Measurements from ENCODE around the gene KDM1B. TPM values are rescaled to one million over a fixed set of nuclear protein-coding genes. Genes with fewer than 3 reads are reported as not detected.

Gene KDM1B
- total RNA-seq, 6 donors from 2014 or later: 13.0 to 29.0 (median 22.0) TPM

DNA sequence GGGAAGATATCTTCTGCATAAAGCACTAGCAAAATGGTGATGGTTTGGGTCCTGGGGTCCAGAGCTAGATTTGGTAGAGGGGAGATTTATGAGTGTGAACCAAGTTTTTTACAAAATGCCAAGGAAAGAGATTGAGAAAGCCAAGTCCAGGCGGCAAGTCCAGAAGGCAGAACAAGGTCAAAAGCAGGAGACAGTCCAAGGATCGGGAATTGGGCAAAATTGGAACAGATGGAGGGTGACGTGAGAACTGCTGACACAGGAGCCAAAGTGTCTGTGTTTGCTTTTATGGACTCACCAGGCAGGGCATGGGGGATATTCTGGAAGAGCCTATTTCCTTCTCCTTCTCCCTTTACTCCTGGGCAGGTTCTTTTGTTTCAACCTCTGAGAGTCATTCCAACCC lies 36.9 kb upstream of the KDM1B start:
- H3K4me3 ChIP-seq: no peak overlapping the region
- peaks cover 7 to 15% (median 13%) of the 10 kb centered on the region in 4 donors for H3K4me1 ChIP-seq
- H3K27me3 ChIP-seq: no peaks in the 10 kb centered on the region
- no peak for TF ChIP-seq POLR2A (IDR thresholded peaks at IDR 0.05)
- no peak for TF ChIP-seq EP300 (IDR thresholded peaks at IDR 0.05)
- TF ChIP-seq, protein P1, sequence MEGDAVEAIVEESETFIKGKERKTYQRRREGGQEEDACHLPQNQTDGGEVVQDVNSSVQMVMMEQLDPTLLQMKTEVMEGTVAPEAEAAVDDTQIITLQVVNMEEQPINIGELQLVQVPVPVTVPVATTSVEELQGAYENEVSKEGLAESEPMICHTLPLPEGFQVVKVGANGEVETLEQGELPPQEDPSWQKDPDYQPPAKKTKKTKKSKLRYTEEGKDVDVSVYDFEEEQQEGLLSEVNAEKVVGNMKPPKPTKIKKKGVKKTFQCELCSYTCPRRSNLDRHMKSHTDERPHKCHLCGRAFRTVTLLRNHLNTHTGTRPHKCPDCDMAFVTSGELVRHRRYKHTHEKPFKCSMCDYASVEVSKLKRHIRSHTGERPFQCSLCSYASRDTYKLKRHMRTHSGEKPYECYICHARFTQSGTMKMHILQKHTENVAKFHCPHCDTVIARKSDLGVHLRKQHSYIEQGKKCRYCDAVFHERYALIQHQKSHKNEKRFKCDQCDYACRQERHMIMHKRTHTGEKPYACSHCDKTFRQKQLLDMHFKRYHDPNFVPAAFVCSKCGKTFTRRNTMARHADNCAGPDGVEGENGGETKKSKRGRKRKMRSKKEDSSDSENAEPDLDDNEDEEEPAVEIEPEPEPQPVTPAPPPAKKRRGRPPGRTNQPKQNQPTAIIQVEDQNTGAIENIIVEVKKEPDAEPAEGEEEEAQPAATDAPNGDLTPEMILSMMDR (IDR thresholded peaks at IDR 0.05): no peak
- TF ChIP-seq POLR2AphosphoS5 (IDR thresholded peaks at IDR 0.05): no peak
- 58 to 70% methylated on average over 3 of the region's 3 CpGs for whole genome bisulfite sequencing, 2 donors
- H3K9me3 ChIP-seq: no peaks in the 10 kb centered on the region
- H3K27ac ChIP-seq: no peak overlapping the region
- ATAC-seq (ENCODE audit: low FRiP score in 2 of 2) (no peak), DNase-seq (no peak)
- H3K36me3 ChIP-seq: no peaks in the 10 kb centered on the region

- ATAC-seq (ENCODE audit: low FRiP score in 2 of 2) (no peak), DNase-seq (no peak)
- H3K4me3 ChIP-seq: no peak overlapping the region
- 80 to 90% methylated on average over 5 of the region's 5 CpGs for WGBS, 2 donors
- peaks cover 7 to 15% (median 13%) of the 10 kb centered on the region in 4 donors for H3K4me1 ChIP-seq
- H3K36me3 ChIP-seq: no peaks in the 10 kb centered on the region
- no peaks in the 10 kb centered on the region for H3K27me3 ChIP-seq
- no peaks in the 10 kb centered on the region for H3K9me3 ChIP-seq
- TF ChIP-seq, protein P1 (IDR thresholded peaks at IDR 0.05): no peak
- TF ChIP-seq POLR2A (IDR thresholded peaks at IDR 0.05): no peak
- no peak overlapping the region for H3K27ac ChIP-seq
These were observed 36.0 kb upstream of the KDM1B start for GRCh38 chr6:18119236-18119635.

DNA sequence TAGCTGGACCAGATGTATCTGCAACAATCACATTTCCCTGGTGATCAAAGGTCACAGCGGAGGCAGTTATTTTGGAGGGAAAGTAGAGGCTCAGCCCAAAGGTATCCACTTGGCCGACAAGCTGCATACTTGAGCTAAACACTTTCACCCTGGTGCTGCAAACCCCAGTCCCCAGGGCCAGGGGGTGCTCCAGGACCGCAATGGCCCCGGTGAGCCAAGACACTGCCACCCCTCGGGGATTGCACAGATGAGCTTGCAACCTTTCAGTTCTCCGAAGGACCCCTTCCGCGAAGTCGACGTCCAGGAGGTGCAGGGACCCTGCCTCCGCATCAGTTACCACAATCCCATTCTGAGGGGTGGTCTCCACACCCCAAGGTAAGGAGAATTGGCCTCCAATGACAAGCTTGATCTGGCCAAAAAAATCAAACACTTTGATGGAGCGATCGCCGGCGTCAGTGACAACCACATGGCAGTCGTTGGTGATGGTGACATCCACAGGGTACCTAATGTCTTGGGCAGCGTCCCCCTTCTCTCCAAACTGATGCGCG lies 33.6 kb upstream of the KDM1B start:
- Histone ChIP-seq H3K27me3 (no peaks in the 10 kb centered on the region), H3K4me3 (peak overlapping the region in 3 of 4 donors; percentile 56 to 68 (median 65)), H3K36me3 (no peaks in the 10 kb centered on the region), H3K27ac (peak overlapping the region in 1 of 4 donors; percentile 64), H3K9me3 (no peaks in the 10 kb centered on the region), H3K4me1 (peaks cover 7 to 15% (median 13%) of the 10 kb centered on the region in 4 donors)
- WGBS, 2 donors: 78 to 82% methylated on average over 18 to 19 of the region's 19 CpGs
- no peak for TF ChIP-seq POLR2AphosphoS5 (IDR thresholded peaks at IDR 0.05)
- TF ChIP-seq, protein P1 (IDR thresholded peaks at IDR 0.05): no peak
- no peak for TF ChIP-seq EP300 (IDR thresholded peaks at IDR 0.05)
- TF ChIP-seq POLR2A (IDR thresholded peaks at IDR 0.05): no peak
- ATAC-seq (ENCODE audit: low FRiP score in 2 of 2) (no peak), DNase-seq (peak in 1 of 2 donors; percentile 29)

DNA sequence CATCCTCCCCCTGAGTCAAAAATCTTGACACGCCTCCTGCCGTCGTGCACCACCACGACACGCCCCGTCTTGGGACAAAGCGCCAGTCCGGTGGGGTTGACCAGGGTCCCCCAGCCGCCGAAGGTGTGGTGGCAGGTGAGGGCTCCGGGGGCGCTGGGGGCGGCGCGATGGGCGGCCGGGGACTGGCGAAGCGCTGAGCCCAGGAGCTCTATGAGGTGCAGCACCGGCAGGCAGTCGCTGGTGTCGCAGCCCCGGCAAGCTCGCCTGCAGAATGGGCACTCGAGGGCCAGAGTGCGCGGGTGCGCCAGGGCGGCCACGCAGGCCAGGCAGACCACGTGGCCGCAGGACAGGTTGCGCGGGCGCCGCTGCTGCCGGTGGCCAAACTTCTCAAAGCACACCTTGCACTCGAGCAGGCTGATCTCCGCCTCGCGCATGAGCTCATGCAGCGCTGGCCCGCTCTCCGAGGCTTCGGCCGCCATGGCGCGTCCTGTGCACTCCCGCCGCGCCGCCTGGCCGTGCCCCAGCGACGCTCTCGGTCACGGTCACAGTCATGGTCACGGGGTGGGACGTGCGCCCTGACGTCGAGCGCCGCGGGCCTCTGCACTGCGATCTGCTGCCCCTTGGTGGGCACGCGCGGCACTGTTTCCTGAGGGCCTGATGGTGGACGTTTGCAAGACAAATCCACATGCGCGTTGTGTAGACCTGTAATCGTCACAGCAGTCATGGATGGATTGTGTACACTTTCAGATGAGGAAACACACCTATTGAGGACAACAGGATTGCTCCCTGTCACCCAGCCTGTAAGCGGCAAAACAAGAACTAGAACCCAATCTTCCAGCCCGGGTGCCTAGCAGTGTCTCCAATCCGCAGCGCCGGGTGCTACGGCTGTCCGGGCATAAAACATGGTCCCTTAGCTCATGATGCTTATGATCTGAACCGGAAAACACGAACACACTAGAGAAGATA lies 32.8 kb upstream of the KDM1B start, which contains the start of gene NHLRC1:
Gene NHLRC1, minus strand, starts transcription at position 550 of the 966 bp plus-strand sequence. Its CDS starts 71 bp downstream, at position 479.
- Histone ChIP-seq H3K4me1 (peaks cover 7 to 15% (median 13%) of the 10 kb centered on the region in 4 donors), H3K4me3 (peak within 1 kb of the TSS; percentile 47 to 68 (median 60)), H3K27ac (peak within 1 kb of the TSS; percentile 64 to 80 (median 66)), H3K9me3 (no peaks in the 10 kb centered on the region), H3K36me3 (no peaks in the 10 kb centered on the region), H3K27me3 (no peaks in the 10 kb centered on the region)
- 38 to 64% methylated on average over 12 to 38 of the region's 82 CpGs for WGBS, 2 donors
- TF ChIP-seq, protein P1 (IDR thresholded peaks at IDR 0.05): peak; percentile 76 to 99 (median 98)
- TF ChIP-seq POLR2A (IDR thresholded peaks at IDR 0.05): peak in 1 of 4 donors; percentile 80
- TF ChIP-seq POLR2AphosphoS5 (IDR thresholded peaks at IDR 0.05): peak; percentile 80 to 86
- TF ChIP-seq EP300 (IDR thresholded peaks at IDR 0.05): peak in 1 of 4 donors; percentile 77
- ATAC-seq (ENCODE audit: low FRiP score in 2 of 2) (peak; percentile 97 to 99), DNase-seq (peak; percentile 93 to 97)

All from upper lobe of left lung (tissue), 6 donors.